ENCODE measurements around the gene SLC1A6. TPM values are rescaled to one million over a fixed set of nuclear protein-coding genes. Genes with fewer than 3 reads are reported as not detected.

Gene SLC1A6
- total RNA-seq, 4 donors from 2014 or later = not detected

GRCh38 chr19:15008308-15008707, 28.6 kb upstream of the SLC1A6 start:
- no peaks in the 10 kb centered on the region for H3K4me1 ChIP-seq
- ATAC-seq (no peak), DNase-seq (no peak)
- no peak for TF ChIP-seq POLR2A (IDR thresholded peaks at IDR 0.05)
- TF ChIP-seq, protein P1, sequence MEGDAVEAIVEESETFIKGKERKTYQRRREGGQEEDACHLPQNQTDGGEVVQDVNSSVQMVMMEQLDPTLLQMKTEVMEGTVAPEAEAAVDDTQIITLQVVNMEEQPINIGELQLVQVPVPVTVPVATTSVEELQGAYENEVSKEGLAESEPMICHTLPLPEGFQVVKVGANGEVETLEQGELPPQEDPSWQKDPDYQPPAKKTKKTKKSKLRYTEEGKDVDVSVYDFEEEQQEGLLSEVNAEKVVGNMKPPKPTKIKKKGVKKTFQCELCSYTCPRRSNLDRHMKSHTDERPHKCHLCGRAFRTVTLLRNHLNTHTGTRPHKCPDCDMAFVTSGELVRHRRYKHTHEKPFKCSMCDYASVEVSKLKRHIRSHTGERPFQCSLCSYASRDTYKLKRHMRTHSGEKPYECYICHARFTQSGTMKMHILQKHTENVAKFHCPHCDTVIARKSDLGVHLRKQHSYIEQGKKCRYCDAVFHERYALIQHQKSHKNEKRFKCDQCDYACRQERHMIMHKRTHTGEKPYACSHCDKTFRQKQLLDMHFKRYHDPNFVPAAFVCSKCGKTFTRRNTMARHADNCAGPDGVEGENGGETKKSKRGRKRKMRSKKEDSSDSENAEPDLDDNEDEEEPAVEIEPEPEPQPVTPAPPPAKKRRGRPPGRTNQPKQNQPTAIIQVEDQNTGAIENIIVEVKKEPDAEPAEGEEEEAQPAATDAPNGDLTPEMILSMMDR (IDR thresholded peaks at IDR 0.05 in 4 of 5, conservative IDR thresholded peaks at IDR 0.05 in 1 of 5) = no peak
- intact Hi-C loops (cut with DNase I; ENCODE audit: low total_unique reads) (no loop called here), in situ Hi-C loops (cut with MboI; ENCODE audit: low sequenced_read_pairs in 4 of 4) (no loop called here)
- peaks cover 0 to under 1% (median 0%) of the 10 kb centered on the region in 3 donors for H3K27me3 ChIP-seq
- no peaks in the 10 kb centered on the region for H3K9me3 ChIP-seq
- no peaks in the 10 kb centered on the region for H3K36me3 ChIP-seq
- H3K27ac ChIP-seq = no peak overlapping the region
- H3K4me3 ChIP-seq = no peak overlapping the region

DNA sequence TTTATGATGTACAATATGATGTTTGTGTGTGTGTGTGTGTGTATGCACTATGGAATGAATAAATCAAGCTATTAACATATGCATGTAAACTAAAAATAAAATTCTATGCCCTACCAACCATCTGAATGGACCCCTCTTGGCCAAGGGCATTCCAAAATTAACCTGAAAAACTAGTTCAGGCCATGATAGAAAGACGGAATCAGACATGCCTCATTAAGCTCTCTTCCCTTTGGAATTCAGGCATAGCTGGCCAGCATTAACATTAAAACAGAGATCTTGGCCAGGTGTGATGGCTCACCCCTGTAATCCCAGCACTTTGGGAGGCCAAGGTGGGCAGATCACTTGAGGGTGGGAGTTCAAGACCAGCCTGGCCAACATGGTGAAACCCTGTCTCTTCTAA, 18.3 kb upstream of the SLC1A6 start:
- Histone ChIP-seq H3K36me3 (no peaks in the 10 kb centered on the region), H3K4me3 (no peak overlapping the region), H3K27me3 (no peaks in the 10 kb centered on the region), H3K9me3 (no peaks in the 10 kb centered on the region), H3K4me1 (no peaks in the 10 kb centered on the region), H3K27ac (no peak overlapping the region)
- intact Hi-C loops (cut with DNase I; ENCODE audit: low total_unique reads) (no loop called here), in situ Hi-C loops (cut with MboI; ENCODE audit: low sequenced_read_pairs in 4 of 4) (no loop called here)
- no peak for ATAC-seq
- no peak for TF ChIP-seq POLR2A (IDR thresholded peaks at IDR 0.05)
- TF ChIP-seq, protein P1 (IDR thresholded peaks at IDR 0.05 in 4 of 5, conservative IDR thresholded peaks at IDR 0.05 in 1 of 5) = no peak
- DNase-seq = no peak

- TF ChIP-seq, protein P1 (IDR thresholded peaks at IDR 0.05 in 4 of 5, conservative IDR thresholded peaks at IDR 0.05 in 1 of 5) = no peak
- TF ChIP-seq POLR2A (IDR thresholded peaks at IDR 0.05) = no peak
- DNase-seq = no peak
These were observed 13.1 kb upstream of the SLC1A6 start for GRCh38 chr19:14992780-14993179.

GRCh38 chr19:14985133-14985532, 5.5 kb upstream of the SLC1A6 start:
- intact Hi-C loops (cut with DNase I; ENCODE audit: low total_unique reads) = no loop called here
- no peak for ATAC-seq
- peaks cover 2 to 8% (median 3%) of the 10 kb centered on the region in 3 donors for H3K27me3 ChIP-seq

More at GRCh38 chr19:14992780-14993179, 13.1 kb upstream of the SLC1A6 start:
- H3K9me3 ChIP-seq = no peaks in the 10 kb centered on the region
- H3K27me3 ChIP-seq = no peaks in the 10 kb centered on the region
- in situ Hi-C loops (cut with MboI; ENCODE audit: low sequenced_read_pairs in 4 of 4) = no loop called here
- H3K4me3 ChIP-seq = no peak overlapping the region
- H3K27ac ChIP-seq = no peak overlapping the region
- H3K4me1 ChIP-seq = no peaks in the 10 kb centered on the region
- ATAC-seq = no peak
- no peaks in the 10 kb centered on the region for H3K36me3 ChIP-seq
- intact Hi-C loops (cut with DNase I; ENCODE audit: low total_unique reads) = no loop called here

More at GRCh38 chr19:14985133-14985532, 5.5 kb upstream of the SLC1A6 start:
- Histone ChIP-seq H3K27ac (no peak overlapping the region), H3K36me3 (no peaks in the 10 kb centered on the region), H3K4me1 (no peaks in the 10 kb centered on the region), H3K4me3 (no peak overlapping the region), H3K9me3 (no peaks in the 10 kb centered on the region)
- in situ Hi-C loops (cut with MboI; ENCODE audit: low sequenced_read_pairs in 4 of 4) = no loop called here
- no peak for TF ChIP-seq POLR2A (IDR thresholded peaks at IDR 0.05)
- TF ChIP-seq, protein P1 (IDR thresholded peaks at IDR 0.05 in 4 of 5, conservative IDR thresholded peaks at IDR 0.05 in 1 of 5) = no peak
- DNase-seq = no peak
